HG02678 (cell line): ENCODE results near the gene SSH2.
"Not testable (repeated sequence)": the region's sequence is repeated elsewhere in the genome, so short reads cannot be mapped to it uniquely, and the experiment has no call there.

ENCODE experiments used
- ATAC-seq: cut with Tn5 transposase; IDR thresholded peaks from one replicate; pipeline ENCODE4 v1.9.1; 2021; ENCODE audit warnings: mild to moderate bottlenecking, moderate library complexity; ENCODE audit not compliant: unreplicated experiment

SSH2 gene

GRCh38 chr17:29682054-29682453 is 248.0 kb downstream of the SSH2 start:
- no peak for ATAC-seq

GRCh38 chr17:29677824-29678223 is 252.2 kb downstream of the SSH2 start:
- no peak for ATAC-seq

GRCh38 chr17:29677221-29677791 is 252.7 kb downstream of the SSH2 start:
- ATAC-seq = no peak

- not testable (repeated sequence) for ATAC-seq
These were observed 254.1 kb downstream of the SSH2 start for GRCh38 chr17:29675961-29676360.

GRCh38 chr17:29674281-29674680 is 255.7 kb downstream of the SSH2 start:
- no peak for ATAC-seq

- ATAC-seq = no peak
These were observed 258.4 kb downstream of the SSH2 start for GRCh38 chr17:29671661-29672060.

- no peak for ATAC-seq
These were observed 260.8 kb downstream of the SSH2 start for GRCh38 chr17:29669266-29669665.

- ATAC-seq = no peak
These were observed 262.1 kb downstream of the SSH2 start for GRCh38 chr17:29667969-29668368.

- no peak for ATAC-seq
These were observed 264.6 kb downstream of the SSH2 start for GRCh38 chr17:29665481-29665810.

GRCh38 chr17:29664743-29665480 is 265.1 kb downstream of the SSH2 start:
- ATAC-seq = no peak

GRCh38 chr17:29663155-29663554 is 266.9 kb downstream of the SSH2 start:
- ATAC-seq = no peak

- ATAC-seq = no peak
These were observed 268.8 kb downstream of the SSH2 start for GRCh38 chr17:29661213-29661612.

- ATAC-seq = no peak
These were observed 270.9 kb downstream of the SSH2 start for GRCh38 chr17:29659155-29659554.

GRCh38 chr17:29655323-29655722 is 274.7 kb downstream of the SSH2 start:
- no peak for ATAC-seq

- no peak for ATAC-seq
These were observed 275.9 kb downstream of the SSH2 start for GRCh38 chr17:29653995-29654714.

- ATAC-seq = no peak
These were observed 277.1 kb downstream of the SSH2 start for GRCh38 chr17:29652976-29653375.

GRCh38 chr17:29651913-29652312 is 278.1 kb downstream of the SSH2 start:
- ATAC-seq = not testable (repeated sequence)

- ATAC-seq = no peak
These were observed 279.6 kb downstream of the SSH2 start for GRCh38 chr17:29650396-29650795.

- no peak for ATAC-seq
These were observed 280.7 kb downstream of the SSH2 start for GRCh38 chr17:29649359-29649758.

- no peak for ATAC-seq
These were observed 282.0 kb downstream of the SSH2 start for GRCh38 chr17:29648005-29648404.

- ATAC-seq = no peak
These were observed 284.4 kb downstream of the SSH2 start for GRCh38 chr17:29645515-29646051.

GRCh38 chr17:29643817-29644160 is 286.2 kb downstream of the SSH2 start:
- no peak for ATAC-seq
